Measurements from ENCODE around the gene SIGMAR1.

- TF ChIP-seq, protein P1, sequence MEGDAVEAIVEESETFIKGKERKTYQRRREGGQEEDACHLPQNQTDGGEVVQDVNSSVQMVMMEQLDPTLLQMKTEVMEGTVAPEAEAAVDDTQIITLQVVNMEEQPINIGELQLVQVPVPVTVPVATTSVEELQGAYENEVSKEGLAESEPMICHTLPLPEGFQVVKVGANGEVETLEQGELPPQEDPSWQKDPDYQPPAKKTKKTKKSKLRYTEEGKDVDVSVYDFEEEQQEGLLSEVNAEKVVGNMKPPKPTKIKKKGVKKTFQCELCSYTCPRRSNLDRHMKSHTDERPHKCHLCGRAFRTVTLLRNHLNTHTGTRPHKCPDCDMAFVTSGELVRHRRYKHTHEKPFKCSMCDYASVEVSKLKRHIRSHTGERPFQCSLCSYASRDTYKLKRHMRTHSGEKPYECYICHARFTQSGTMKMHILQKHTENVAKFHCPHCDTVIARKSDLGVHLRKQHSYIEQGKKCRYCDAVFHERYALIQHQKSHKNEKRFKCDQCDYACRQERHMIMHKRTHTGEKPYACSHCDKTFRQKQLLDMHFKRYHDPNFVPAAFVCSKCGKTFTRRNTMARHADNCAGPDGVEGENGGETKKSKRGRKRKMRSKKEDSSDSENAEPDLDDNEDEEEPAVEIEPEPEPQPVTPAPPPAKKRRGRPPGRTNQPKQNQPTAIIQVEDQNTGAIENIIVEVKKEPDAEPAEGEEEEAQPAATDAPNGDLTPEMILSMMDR (IDR thresholded peaks at IDR 0.05; ENCODE audit: low read depth, low read length): no peak
- no peak for TF ChIP-seq MYC (IDR thresholded peaks at IDR 0.05; ENCODE audit: low read depth, low read length)
- TF ChIP-seq POLR2A (IDR thresholded peaks at IDR 0.05; ENCODE audit: extremely low read depth, insufficient read length): no peak
Measured at GRCh38 chr9:34675869-34676268, 38.3 kb upstream of the SIGMAR1 start.
